ENCODE data around the gene PPID. TPM values are rescaled to one million over a fixed set of nuclear protein-coding genes. Genes with fewer than 3 reads are reported as not detected.

PPID gene
- total and polyA plus RNA-seq, 2 of the 13 experiments (the other 11 are each of a cell fraction or from before 2014, with no cell fraction given) = 15.4 to 63.4 TPM

GRCh38 chr4:158722917-158723793 lies at the start of gene PPID (continued):
- TF ChIP-seq, protein P1, sequence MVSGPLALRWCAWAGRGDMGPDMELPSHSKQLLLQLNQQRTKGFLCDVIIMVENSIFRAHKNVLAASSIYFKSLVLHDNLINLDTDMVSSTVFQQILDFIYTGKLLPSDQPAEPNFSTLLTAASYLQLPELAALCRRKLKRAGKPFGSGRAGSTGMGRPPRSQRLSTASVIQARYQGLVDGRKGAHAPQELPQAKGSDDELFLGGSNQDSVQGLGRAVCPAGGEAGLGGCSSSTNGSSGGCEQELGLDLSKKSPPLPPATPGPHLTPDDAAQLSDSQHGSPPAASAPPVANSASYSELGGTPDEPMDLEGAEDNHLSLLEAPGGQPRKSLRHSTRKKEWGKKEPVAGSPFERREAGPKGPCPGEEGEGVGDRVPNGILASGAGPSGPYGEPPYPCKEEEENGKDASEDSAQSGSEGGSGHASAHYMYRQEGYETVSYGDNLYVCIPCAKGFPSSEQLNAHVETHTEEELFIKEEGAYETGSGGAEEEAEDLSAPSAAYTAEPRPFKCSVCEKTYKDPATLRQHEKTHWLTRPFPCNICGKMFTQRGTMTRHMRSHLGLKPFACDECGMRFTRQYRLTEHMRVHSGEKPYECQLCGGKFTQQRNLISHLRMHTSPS (CRISPR knock-in tag; IDR thresholded peaks at IDR 0.05; ENCODE audit: low read depth) = no peak
- TF ChIP-seq, protein P2, sequence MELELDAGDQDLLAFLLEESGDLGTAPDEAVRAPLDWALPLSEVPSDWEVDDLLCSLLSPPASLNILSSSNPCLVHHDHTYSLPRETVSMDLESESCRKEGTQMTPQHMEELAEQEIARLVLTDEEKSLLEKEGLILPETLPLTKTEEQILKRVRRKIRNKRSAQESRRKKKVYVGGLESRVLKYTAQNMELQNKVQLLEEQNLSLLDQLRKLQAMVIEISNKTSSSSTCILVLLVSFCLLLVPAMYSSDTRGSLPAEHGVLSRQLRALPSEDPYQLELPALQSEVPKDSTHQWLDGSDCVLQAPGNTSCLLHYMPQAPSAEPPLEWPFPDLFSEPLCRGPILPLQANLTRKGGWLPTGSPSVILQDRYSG (CRISPR knock-in tag; IDR thresholded peaks at IDR 0.05) = peak; percentile 79
- TF ChIP-seq HMGA1 (CRISPR knock-in tag; conservative IDR thresholded peaks at IDR 0.05) (no peak), MIXL1 (CRISPR knock-in tag; IDR thresholded peaks at IDR 0.05) (no peak; the same call in 1 of the 2 replicates), MBNL3 (CRISPR knock-in tag; conservative IDR thresholded peaks at IDR 0.05) (no peak), AFF4 (CRISPR knock-in tag; IDR thresholded peaks at IDR 0.05) (no peak), ISL2 (CRISPR knock-in tag; IDR thresholded peaks at IDR 0.05) (peak; percentile 80), MXD4 (CRISPR knock-in tag; IDR thresholded peaks at IDR 0.05) (peak; percentile 99), FOXK2 (IDR thresholded peaks at IDR 0.05) (0 out of 2 replicates have a peak, but pooled peaks have one; percentile 12), LRRFIP1 (CRISPR knock-in tag; conservative IDR thresholded peaks at IDR 0.05) (no peak), SP2 (CRISPR knock-in tag; IDR thresholded peaks at IDR 0.05) (peak; percentile 78), SIX1 (CRISPR knock-in tag; IDR thresholded peaks at IDR 0.05; ENCODE audit: borderline replicate concordance) (peak; percentile 29; the same call in 1 of the 2 replicates), ZNF136 (CRISPR knock-in tag; IDR thresholded peaks at IDR 0.05; ENCODE audit: low read depth) (peak; percentile 75; the same call in 1 of the 2 replicates), POGZ (CRISPR knock-in tag; IDR thresholded peaks at IDR 0.05) (peak; percentile 73), ZNF557 (CRISPR knock-in tag; IDR thresholded peaks at IDR 0.05) (0 out of 2 replicates have a peak, but pooled peaks have one; percentile 47), PRMT3 (CRISPR knock-in tag; IDR thresholded peaks at IDR 0.05; ENCODE audit: borderline replicate concordance, low read depth) (no peak), SYNCRIP (IDR thresholded peaks at IDR 0.05; ENCODE audit: insufficient read depth, low read depth, low read length) (no peak), ZNF782 (CRISPR knock-in tag; IDR thresholded peaks at IDR 0.05; ENCODE audit: borderline replicate concordance) (no peak), ZBTB42 (CRISPR knock-in tag; IDR thresholded peaks at IDR 0.05) (no peak; the same call in 1 of the 2 replicates)

Data from HepG2 (cell line).